NCI-H2196 (cell line): ENCODE data around the gene BORCS8.

Source experiments
- DNase-seq: peaks from one replicate; lab custom pipeline; 2025; ENCODE audit not compliant: unreplicated experiment; lab: John Stamatoyannopoulos, UW

Gene BORCS8

GRCh38 chr19:19214159-19214490 is 22.2 kb upstream of the BORCS8 start:
- DNase-seq = no peak

GRCh38 chr19:19213426-19214158 is 21.6 kb upstream of the BORCS8 start:
- DNase-seq = no peak

DNA sequence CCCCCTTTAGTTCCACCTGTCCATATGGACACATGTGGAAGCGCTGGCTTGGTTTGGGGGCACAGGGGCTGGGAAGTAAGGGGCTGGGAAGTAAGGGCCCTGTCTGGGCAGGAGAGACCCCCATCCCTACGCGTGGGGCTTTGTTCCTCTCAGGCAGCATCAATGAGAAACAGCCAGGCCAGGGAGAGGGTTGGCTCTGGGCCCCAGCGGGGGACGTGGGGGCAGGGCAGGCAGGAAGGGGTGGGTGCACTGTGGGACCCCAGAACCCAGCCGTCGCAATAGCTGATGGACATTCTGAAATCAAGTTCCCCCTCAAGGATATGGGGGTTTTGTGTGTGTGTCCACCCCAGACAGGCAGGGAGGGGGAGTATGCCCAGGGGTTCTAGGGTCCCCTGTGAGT is 21.0 kb upstream of the BORCS8 start:
- no peak for DNase-seq

- peak; percentile 18 for DNase-seq
Observed at GRCh38 chr19:19211499-19212420, 19.8 kb upstream of the BORCS8 start, which contains the start of gene NCAN. Gene NCAN, plus strand, starts transcription at chr19:19211958. Its CDS starts 4,996 bp downstream, at chr19:19216954.

- no peak for DNase-seq
Observed at GRCh38 chr19:19209372-19209771, 17.4 kb upstream of the BORCS8 start.

GRCh38 chr19:19207637-19208572 is 16.0 kb upstream of the BORCS8 start:
- DNase-seq = no peak

DNA sequence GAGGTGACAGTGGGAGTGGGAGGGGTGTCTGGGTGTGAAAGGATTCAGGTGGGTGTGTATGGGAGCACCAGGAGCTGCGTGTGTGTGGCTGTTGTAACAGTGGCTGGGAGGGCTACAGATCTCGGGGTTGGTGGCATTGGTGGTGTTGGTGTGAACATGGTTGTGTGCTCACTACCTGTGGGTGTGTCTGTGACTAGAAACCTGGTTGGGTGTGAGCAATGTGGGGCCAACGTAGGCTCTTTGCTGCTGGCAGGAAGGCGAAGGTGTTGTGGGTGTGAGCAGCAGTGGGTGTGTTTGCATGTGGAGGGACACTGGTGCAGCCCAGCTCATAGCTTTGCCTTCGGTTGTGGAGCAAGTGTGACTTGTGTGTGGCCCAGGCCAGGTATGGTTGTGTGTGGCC is 15.0 kb upstream of the BORCS8 start:
- DNase-seq = no peak

- DNase-seq = no peak
Observed at GRCh38 chr19:19205416-19206410, 13.8 kb upstream of the BORCS8 start.

DNA sequence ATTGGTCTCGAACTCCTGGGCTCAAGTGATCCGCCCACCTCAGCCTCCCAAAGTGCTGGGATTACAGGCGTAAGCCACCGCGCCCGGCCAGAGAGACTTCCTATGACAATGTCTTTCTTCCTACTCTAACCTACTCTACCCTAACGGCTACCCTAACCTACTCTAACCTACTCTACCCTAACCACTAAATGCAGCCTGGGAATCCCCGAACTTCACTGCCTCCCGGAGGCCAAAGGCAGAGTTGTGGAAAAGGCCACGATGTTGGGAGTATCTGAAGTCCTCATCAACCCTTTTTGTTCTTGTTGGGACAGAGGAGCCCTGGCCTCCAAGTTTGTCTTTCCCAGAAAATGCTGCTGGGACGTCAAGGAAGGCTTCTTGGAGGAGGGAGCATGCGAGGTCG is 12.2 kb upstream of the BORCS8 start:
- DNase-seq = no peak

- peak; percentile 91 for DNase-seq
Observed at GRCh38 chr19:19203012-19203856, 11.3 kb upstream of the BORCS8 start, which contains the start of gene NR2C2AP. Gene NR2C2AP, minus strand, starts transcription at chr19:19203414. Its CDS starts 354 bp downstream, at chr19:19203060.

GRCh38 chr19:19202707-19203011 is 10.7 kb upstream of the BORCS8 start:
- DNase-seq = no peak

- DNase-seq = no peak
Observed at GRCh38 chr19:19201697-19202630, 10.0 kb upstream of the BORCS8 start.

GRCh38 chr19:19193926-19194325 is 2.0 kb upstream of the BORCS8 start:
- no peak for DNase-seq

- no peak for DNase-seq
Observed at GRCh38 chr19:19192910-19193423, 1.0 kb upstream of the BORCS8 start.

DNA sequence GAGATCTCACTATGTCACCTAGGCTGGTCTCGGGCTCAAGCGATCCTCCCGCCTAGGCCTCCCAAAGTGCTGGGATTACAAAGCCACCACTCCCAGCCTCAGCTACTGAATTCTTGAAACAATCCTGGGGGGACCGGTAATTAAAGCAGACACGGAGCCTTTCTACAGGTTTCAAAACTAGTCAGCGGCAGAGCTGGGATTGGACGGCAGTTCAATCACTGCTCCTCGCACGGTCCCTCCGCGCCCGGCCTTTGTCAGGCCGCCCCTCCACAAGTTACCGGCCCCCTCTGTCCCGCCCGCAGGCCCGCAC is 229 bp downstream of the BORCS8 start:
- DNase-seq = no peak

- no peak for DNase-seq
Observed at GRCh38 chr19:19186742-19187141, 5.2 kb downstream of the BORCS8 start.

GRCh38 chr19:19185853-19186740 is 5.9 kb downstream of the BORCS8 start:
- DNase-seq = peak; percentile 62
